Type B pancreatic cell (in vitro differentiated cells): ENCODE measurements around the gene PKD1. TPM values are rescaled to one million over a fixed set of nuclear protein-coding genes. Genes with fewer than 3 reads are reported as not detected.

Source experiments
- DNase-seq: peaks from one replicate; pipeline ENCODE4 v3.0.0; 2021; ENCODE audit warnings: mixed read lengths; ENCODE audit not compliant: unreplicated experiment; ENCODE audit errors: extremely low spot score
- H3K27ac Mint-ChIP-seq: 2 replicates; pipeline ENCODE4 v1.8.0; 2021; ENCODE audit warnings: mild to moderate bottlenecking, mixed read lengths
- H3K27me3 Mint-ChIP-seq: 2 replicates; pipeline ENCODE4 v1.8.0; 2021; ENCODE audit warnings: mixed read lengths
- H3K36me3 Mint-ChIP-seq: 2 replicates; pipeline ENCODE4 v1.8.0; 2021; ENCODE audit warnings: mixed read lengths
- H3K4me1 Mint-ChIP-seq: one replicate; pipeline ENCODE4 v1.8.0; 2021; ENCODE audit warnings: mixed read lengths; ENCODE audit not compliant: unreplicated experiment
- H3K4me3 Mint-ChIP-seq: 2 replicates; pipeline ENCODE4 v1.8.0; 2021; ENCODE audit warnings: mild to moderate bottlenecking, mixed read lengths
- H3K9me3 Mint-ChIP-seq: 2 replicates; pipeline ENCODE4 v1.8.0; 2021; ENCODE audit warnings: mixed read lengths
- CTCF ChIP-seq: fragments of 200-600 bp; sonication (generic); conservative IDR thresholded peaks from 2 replicates; pipeline ENCODE4 v1.5.0; 2021; ENCODE audit warnings: antibody characterized with exemption, mild to moderate bottlenecking
- microRNA-seq: library from miRNA; unstranded; fragments of <30 nt; microRNA quantifications from one replicate; pipeline ENCODE4, GENCODE V29; 2020
- total RNA-seq: library from RNA; stranded (reverse); gene quantifications from 2 replicates; pipeline ENCODE4 v1.2.1, GENCODE V29; 2021; ENCODE audit warnings: low replicate concordance

The PKD1 gene
- total RNA-seq, 1 donor from 2014 or later, result 131 TPM

GRCh38 chr16:2040041-2040786, 95.5 kb downstream of the PKD1 start:
- no peaks in the 10 kb centered on the region for H3K27me3 Mint-ChIP-seq
- peaks cover 15% of the 10 kb centered on the region for H3K4me1 Mint-ChIP-seq
- H3K4me3 Mint-ChIP-seq, result no peak overlapping the region
- H3K36me3 Mint-ChIP-seq, result no peaks in the 10 kb centered on the region
- no peaks in the 10 kb centered on the region for H3K9me3 Mint-ChIP-seq
- H3K27ac Mint-ChIP-seq, result no peak overlapping the region
- no peak for TF ChIP-seq CTCF
- DNase-seq, result no peak

- H3K27me3 Mint-ChIP-seq, result no peaks in the 10 kb centered on the region
- no peaks in the 10 kb centered on the region for H3K9me3 Mint-ChIP-seq
- peaks cover 15% of the 10 kb centered on the region for H3K4me1 Mint-ChIP-seq
- H3K27ac Mint-ChIP-seq, result peak overlapping the region; percentile 62
- no peaks in the 10 kb centered on the region for H3K36me3 Mint-ChIP-seq
- peak overlapping the region; percentile 76 for H3K4me3 Mint-ChIP-seq
- no peak for DNase-seq
- no peak for TF ChIP-seq CTCF
Observed at GRCh38 chr16:2039274-2040031, 96.2 kb downstream of the PKD1 start.

Small RNA genes lying within 50 kb of the gene (microRNA-seq; reads per million reads assigned to microRNA genes)
- gene MIR1225 (not detected), gene MIR3180-5 (not detected), gene MIR4516 (not detected), gene MIR6511B1 (not detected)

Other genes starting within 250 kb of the PKD1 start
- 1.3 and 5.6 TPM in 2 replicates for gene HS3ST6, start 217.5 kb downstream of the PKD1 start, total RNA-seq
- gene MSRB1, start 192.7 kb downstream of the PKD1 start, total RNA-seq, result 34.8 and 37.7 TPM in 2 replicates
- gene RPL3L, start 181.2 kb downstream of the PKD1 start, total RNA-seq, result not detected in 2 replicates
- 122 and 130 TPM in 2 replicates for gene NDUFB10, start 176.4 kb downstream of the PKD1 start, total RNA-seq
- gene RPS2, start 171.1 kb downstream of the PKD1 start, total RNA-seq, result 3,017 and 3,035 TPM in 2 replicates
- not detected in 2 replicates for gene RNF151, start 169.0 kb downstream of the PKD1 start, total RNA-seq
- 37.0 and 40.0 TPM in 2 replicates for gene TBL3, start 163.8 kb downstream of the PKD1 start, total RNA-seq
- 0.63 and 2.0 TPM in 2 replicates for gene NOXO1, start 154.4 kb downstream of the PKD1 start, total RNA-seq
- gene GFER, start 151.7 kb downstream of the PKD1 start, total RNA-seq, result 25.3 and 31.6 TPM in 2 replicates
- 2.4 and 2.5 TPM in 2 replicates for gene SYNGR3, start 145.9 kb downstream of the PKD1 start, total RNA-seq
- gene ZNF598, start 126.1 kb downstream of the PKD1 start, total RNA-seq, result 43.9 and 46.1 TPM in 2 replicates
- 3.9 and 4.7 TPM in 2 replicates for gene NPW, start 116.1 kb downstream of the PKD1 start, total RNA-seq
- 23.3 and 23.4 TPM in 2 replicates for gene NHERF2, start 109.0 kb downstream of the PKD1 start, total RNA-seq
- 18.1 and 37.6 TPM in 2 replicates for gene NTHL1, start 88.1 kb downstream of the PKD1 start, total RNA-seq
- 131 and 208 TPM in 2 replicates for gene TSC2, start 87.9 kb downstream of the PKD1 start, total RNA-seq
- 7.4 and 9.9 TPM in 2 replicates for gene RAB26, start 12.7 kb upstream of the PKD1 start, total RNA-seq
- 71.0 and 81.6 TPM in 2 replicates for gene TRAF7, start 19.9 kb upstream of the PKD1 start, total RNA-seq
- gene CASKIN1, start 60.7 kb upstream of the PKD1 start, total RNA-seq, result 2.7 and 6.3 TPM in 2 replicates
- 44.9 and 56.8 TPM in 2 replicates for gene MLST8, start 69.6 kb upstream of the PKD1 start, total RNA-seq
- gene BRICD5, start 75.0 kb upstream of the PKD1 start, total RNA-seq, result 8.7 and 16.6 TPM in 2 replicates
- gene PGP, start 78.9 kb upstream of the PKD1 start, total RNA-seq, result 16.2 and 25.5 TPM in 2 replicates
- gene E4F1, start 87.7 kb upstream of the PKD1 start, total RNA-seq, result 24.9 and 30.4 TPM in 2 replicates
- gene DNASE1L2, start 100.5 kb upstream of the PKD1 start, total RNA-seq, result 0.57 and 2.6 TPM in 2 replicates
- gene ECI1, start 115.7 kb upstream of the PKD1 start, total RNA-seq, result 72.7 and 89.7 TPM in 2 replicates
- 180 and 241 TPM in 2 replicates for gene RNPS1, start 132.2 kb upstream of the PKD1 start, total RNA-seq
- gene ABCA3, start 204.8 kb upstream of the PKD1 start, total RNA-seq, result 10.5 and 12.5 TPM in 2 replicates